HG02973 (cell line): ENCODE measurements around the gene PRDM10.
A peak's percentile ranks its signal among the peaks of the same experiment; 100 is the strongest.
"Not testable (repeated sequence)": the region's sequence is repeated elsewhere in the genome, so short reads cannot be mapped to it uniquely, and the experiment has no call there.

Experiments used
- ATAC-seq: cut with Tn5 transposase; IDR thresholded peaks from one replicate; pipeline ENCODE4 v1.9.1; 2021; ENCODE audit warnings: moderate library complexity; ENCODE audit not compliant: unreplicated experiment

Gene PRDM10

DNA sequence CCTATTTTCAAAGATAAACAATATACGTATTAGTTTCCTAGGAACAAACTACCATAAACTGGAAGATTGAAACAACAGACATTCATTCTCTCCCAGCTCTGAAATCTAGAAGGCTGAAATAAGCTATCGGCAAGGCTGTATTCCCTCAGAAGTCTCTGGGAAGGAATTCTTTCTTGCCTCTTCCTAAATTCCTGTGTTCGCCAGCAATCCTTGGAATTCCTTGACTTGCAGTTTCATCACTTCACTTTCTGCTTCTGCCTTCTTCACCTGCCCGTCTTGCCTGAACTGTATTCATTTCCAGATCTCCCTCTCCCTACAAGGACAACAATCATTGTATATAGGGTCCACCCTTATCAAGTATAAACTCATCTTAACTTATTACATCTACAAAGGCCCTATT is 17.7 kb upstream of the PRDM10 start:
- ATAC-seq: no peak

- not testable (repeated sequence) for ATAC-seq
Measured at GRCh38 chr11:130015846-130016245, 13.2 kb upstream of the PRDM10 start.

GRCh38 chr11:130008326-130008725 is 5.7 kb upstream of the PRDM10 start:
- no peak for ATAC-seq

DNA sequence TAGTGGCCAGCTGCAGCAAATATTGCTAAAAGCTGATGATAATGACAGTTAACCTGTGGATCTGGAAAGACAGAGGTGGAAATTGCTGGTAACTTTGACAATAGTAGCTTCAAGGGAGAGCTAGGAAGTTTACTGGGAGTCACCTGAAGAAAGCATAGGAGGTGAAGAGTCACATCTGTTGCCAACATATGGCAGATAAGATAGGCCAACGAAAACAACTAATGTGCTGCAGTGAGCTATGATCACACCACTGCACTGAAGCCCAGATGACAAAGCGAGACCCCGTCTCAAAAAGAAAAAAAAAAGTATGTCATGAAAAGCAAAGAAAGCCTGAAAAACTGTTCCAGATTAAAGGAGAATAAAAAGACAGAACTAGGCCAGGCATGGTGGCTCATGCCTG is 4.3 kb upstream of the PRDM10 start:
- ATAC-seq: no peak

DNA sequence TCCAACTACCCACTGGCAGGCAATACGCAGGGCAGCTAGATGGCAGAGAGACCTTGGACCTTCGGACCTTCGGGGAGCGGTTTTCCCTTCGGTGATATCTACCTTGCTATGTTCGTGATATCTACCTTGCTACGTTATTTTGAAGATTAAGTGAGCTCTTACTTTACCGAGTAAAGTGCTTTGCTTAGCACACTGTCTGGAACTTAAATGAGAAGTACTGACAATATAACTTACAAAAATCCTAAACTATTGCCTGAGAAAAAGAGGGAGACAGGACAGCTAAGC is 1.0 kb upstream of the PRDM10 start:
- ATAC-seq: no peak

DNA sequence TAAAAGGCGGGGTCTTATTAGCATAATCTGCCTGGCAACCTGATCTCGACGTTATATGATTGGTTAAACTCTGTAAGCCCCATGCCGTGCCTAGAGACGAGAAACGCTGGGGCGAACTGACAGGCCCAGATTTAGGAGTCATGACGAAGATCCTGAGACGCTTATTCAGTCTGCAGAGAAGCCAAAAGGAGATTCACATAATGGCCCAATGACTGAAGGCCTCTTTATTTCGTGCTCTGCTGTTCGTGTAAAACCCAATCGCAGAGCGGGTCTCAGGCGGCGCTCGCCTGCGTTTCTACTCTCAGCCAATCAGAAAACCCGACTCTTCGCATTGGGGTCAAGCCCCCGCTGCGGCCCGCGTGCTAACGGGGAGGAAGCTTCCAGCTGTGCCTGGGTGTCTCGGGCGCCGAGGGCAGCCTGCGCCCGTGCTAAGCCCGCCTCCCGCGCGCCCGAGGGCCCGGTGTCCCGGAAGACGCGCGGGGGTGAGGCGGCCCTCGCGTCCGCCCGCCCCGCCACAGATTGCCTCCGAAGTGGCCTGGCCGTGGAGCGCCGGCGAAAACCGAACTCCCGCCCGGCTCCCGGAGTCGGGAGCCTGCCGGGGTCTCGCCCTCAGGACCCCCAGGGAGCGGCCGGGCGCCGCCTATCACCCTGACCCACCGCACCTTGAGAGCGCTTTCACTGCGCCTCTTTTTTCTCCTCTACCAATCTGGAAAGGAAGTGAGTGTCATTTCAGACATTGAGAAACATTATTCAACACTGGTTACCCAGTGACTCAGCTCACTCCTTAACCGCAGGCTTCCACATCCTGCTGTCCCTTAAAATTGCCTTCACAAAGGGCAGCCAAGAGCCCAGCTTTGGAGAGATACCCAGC is 446 bp upstream of the PRDM10 start:
- peak; percentile 70 for ATAC-seq

DNA sequence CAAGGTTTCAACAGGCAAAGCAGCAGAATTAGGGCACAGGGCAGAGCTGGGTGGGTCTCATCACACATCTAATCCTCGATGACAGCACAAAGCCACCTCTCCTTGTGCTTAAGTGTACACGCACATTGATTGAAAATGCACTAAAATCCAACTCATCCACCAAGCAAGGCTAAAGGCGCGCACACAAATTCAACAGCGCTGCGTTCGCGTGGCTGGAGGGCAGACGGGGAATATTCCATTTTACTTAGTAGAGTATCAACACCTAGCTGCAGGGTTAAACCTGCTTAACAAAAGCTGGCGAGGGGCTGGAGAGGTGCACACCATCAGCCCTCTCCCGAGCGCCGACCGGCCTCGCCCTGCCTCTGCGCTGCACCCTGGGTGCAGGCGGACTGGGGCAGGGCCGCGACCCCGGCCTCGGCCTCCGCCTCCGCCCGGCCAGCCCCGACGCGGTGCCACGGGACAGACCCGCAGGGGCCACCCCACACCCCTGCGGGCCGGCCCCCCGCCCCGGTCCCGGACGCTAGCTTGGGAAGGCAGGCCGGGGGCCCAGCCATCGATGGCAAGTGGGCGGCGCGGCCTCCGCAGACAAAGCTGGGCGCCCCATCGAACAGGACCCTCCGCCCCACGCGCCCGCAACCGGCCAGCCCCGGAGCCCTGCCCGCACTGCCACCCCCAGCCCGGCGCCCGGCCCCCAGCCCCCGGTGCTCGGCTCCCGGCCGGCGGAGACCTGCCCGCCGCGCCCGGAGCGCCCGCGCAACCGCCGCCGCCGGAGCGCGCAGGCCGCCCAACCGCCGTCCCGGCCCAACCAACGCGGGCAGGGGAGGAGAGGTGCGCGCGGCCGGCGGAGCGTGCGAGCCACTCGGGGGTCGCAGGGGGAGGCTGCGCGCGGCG is 929 bp downstream of the PRDM10 start:
- peak; percentile 28 for ATAC-seq

- ATAC-seq: no peak
Measured at GRCh38 chr11:130000552-130001176, 2.0 kb downstream of the PRDM10 start.

- no peak for ATAC-seq
Measured at GRCh38 chr11:129999407-129999806, 3.2 kb downstream of the PRDM10 start.

DNA sequence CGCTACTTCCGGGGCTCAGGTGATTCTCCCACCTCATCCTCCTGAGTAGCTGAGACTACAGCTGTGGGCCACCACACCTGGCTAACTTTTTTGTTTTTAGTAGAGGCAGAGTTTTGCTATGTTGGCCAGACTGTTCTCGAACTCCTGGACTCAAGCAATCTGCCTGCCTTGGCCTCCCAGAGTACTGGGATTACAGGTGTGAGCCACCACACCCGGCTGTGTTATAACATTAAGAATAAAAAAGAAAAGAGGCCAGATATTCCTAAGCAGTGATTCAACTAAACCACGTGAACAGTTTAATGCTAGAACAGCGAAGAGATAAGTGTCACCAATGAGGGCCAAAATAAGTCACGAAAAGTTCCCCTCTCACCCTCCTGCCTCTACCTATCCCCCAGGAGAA is 3.7 kb downstream of the PRDM10 start:
- ATAC-seq: no peak

DNA sequence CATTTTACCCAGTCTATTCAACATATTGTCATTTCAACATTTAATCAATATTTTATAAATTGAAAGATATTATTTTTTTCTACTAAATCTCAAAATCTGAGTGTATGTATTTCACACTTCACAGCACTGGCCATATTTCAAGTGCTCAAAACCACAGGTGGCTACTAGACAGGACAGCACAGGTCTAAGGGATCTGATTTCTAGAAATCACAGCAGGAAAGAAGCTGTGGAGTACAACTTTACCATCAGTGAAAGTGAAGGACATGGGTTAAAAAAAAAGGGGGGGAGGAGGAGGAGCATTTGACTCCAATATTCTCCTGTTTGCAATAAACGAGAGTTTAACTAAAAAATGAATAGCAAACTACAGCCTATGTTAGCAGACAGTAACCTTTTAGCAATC is 4.5 kb downstream of the PRDM10 start:
- ATAC-seq: no peak

GRCh38 chr11:129997513-129997912 is 5.1 kb downstream of the PRDM10 start:
- ATAC-seq: no peak

DNA sequence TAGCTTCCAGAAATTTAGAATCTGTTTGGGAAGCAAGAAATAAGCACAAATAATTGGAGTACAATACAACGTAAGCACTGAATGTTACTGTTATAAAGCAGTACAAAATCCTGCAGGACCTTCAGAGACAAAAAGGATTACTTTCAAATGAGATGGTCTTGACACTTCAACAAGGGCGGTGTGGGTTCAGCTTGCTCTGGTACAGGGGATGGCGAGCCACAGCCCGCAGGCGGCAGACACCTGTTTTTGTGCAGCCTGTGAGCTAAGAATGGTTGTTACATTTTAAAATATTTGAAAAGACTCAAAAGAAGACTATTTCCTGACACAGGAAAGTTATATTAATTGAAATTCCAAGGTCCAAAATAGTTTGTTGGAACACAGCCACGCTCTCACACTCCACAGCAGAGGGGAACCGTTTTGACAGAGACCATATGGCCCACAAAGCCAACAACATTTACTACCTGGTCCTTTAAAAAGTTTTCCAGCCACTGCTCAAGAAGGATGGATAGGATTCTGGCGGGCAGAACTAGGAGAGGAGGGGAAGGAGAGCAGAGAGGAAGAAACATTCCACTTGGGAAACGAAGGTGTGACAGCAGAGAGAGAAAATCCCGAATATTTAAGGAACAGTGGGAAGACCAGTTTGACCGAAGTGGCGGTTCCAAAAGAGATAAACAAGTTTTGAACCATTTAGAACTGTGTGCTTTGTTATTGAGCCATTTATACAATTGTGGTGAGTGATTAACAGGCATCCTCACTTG is 6.3 kb downstream of the PRDM10 start:
- no peak for ATAC-seq

DNA sequence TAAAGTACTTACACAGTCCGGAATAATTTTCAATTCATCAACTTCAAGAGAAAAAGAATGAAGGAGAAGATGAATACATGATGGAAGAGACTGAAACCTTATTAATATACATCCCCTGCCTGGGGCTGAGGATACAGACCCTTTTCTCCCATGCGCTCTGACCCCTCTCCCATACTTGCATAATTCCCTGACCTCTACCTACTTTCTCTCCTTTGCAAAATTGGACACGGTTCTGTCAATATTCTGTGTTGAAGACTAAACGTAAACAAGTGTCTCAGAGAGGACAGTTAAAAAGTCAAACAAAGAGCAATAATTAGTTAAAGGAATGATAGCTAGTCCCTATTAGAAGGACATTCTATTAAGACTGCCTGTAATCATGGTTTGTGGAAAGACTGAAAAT is 7.5 kb downstream of the PRDM10 start:
- no peak for ATAC-seq

DNA sequence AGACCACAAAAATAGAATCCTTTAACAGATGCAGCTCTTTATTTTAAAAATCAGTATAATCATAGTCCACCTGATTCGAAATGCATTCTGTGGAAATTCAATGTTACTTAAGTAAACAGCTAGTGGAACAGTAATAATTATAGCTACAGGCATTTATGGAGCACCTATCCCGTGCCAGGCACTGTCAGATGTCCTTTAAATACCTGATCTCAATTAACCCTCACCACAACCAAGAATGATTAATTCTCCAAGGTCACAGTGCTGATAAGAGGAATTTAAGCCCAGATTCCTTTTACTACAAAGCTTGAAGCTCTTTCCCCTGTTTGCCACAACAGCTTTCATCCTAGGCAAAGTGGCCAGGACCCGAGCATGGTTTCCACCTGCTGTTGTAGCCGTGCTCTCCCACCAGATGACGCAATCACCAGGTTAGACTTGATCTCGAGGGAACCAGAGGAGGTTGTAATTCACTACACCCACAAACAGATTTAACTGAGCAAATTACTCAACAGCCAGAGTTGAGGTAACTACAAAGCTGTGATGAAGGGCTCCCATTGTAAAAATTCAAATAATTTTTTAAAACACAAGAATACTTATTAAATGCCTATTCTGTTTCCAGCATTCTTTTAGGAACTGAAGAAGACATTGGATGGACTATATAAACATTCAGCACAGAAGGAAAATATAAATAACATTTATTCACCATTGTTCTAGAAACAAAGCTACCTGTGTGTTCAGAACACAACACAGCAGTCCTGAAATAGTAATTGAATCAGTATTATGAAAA is 10.3 kb downstream of the PRDM10 start:
- no peak for ATAC-seq

GRCh38 chr11:129989149-129989813 is 13.4 kb downstream of the PRDM10 start:
- ATAC-seq: no peak

DNA sequence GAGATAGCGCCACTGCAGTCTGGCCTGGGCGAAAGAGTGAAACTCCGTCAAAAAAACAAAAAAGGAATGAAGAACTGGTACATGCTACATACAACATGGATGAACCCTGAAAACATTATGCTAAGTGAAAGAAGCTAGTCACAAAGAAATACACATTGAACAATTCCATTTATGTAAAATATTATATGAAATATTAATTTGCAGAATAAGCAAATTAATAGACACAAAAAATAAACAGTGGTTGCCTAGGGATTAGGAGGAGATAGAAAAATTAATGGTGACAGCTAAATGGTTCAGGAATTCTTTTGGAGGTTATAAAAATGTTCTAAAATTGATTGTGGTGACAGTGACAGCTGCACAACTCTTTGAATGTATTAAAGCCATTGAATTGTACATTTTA is 14.7 kb downstream of the PRDM10 start:
- no peak for ATAC-seq

DNA sequence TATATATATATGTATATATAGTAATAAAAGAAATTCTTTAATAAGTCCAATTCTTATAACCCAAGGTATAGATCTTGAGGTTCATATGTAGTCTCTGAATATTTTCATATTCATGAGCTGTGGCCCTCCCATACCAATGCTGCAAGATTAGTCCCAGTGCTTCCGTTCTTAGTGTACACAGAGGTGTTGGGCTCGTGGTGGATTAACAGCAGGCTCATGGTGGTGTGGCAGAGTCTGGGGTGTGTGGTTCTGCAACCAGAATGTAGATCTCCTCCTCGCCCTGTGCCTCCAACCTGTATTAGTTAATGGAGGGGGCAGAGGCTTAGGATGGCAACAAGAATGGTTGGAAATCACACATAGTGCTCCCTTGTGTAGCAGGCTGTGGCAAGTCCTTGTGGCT is 16.8 kb downstream of the PRDM10 start:
- ATAC-seq: no peak

- no peak for ATAC-seq
Measured at GRCh38 chr11:129980086-129980485, 22.5 kb downstream of the PRDM10 start.
